ENCODE measurements around the gene UTS2R.

The UTS2R gene

GRCh38 chr17:82418001-82418986 lies 46.7 kb downstream of the UTS2R start, which contains the start of the genes HEXD and OGFOD3 (continued):
- no peak for TF ChIP-seq ZNF175 (tag by site-specific recombination; IDR thresholded peaks at IDR 0.05)
- no peak for TF ChIP-seq ZNF16 (tag by site-specific recombination; IDR thresholded peaks at IDR 0.05; ENCODE audit: low read depth)
- TF ChIP-seq ZNF202 (tag by site-specific recombination; IDR thresholded peaks at IDR 0.05; ENCODE audit: borderline replicate concordance): no peak
- TF ChIP-seq ZNF354C (tag by site-specific recombination; IDR thresholded peaks at IDR 0.05; ENCODE audit: borderline replicate concordance, low read depth): no peak
- no peak for TF ChIP-seq MZF1 (tag by site-specific recombination; IDR thresholded peaks at IDR 0.05; ENCODE audit: borderline replicate concordance)
- no peak for TF ChIP-seq ZNF677 (tag by site-specific recombination; IDR thresholded peaks at IDR 0.05)
- TF ChIP-seq SP7 (tag by site-specific recombination; IDR thresholded peaks at IDR 0.05): no peak
- no peak for TF ChIP-seq ZEB2 (tag by site-specific recombination; IDR thresholded peaks at IDR 0.05)
- TF ChIP-seq ZNF629 (tag by site-specific recombination; IDR thresholded peaks at IDR 0.05): no peak
- no peak for TF ChIP-seq ZNF223 (tag by site-specific recombination; IDR thresholded peaks at IDR 0.05)
- no peak for TF ChIP-seq PRDM4 (tag by site-specific recombination; IDR thresholded peaks at IDR 0.05)
- no peak for TF ChIP-seq KLF7 (tag by site-specific recombination; IDR thresholded peaks at IDR 0.05; ENCODE audit: borderline replicate concordance)
- TF ChIP-seq ZNF2 (tag by site-specific recombination; IDR thresholded peaks at IDR 0.05): no peak
- peak; percentile 62; the same call in 1 of the 2 replicates for TF ChIP-seq ZBTB44 (tag by site-specific recombination; IDR thresholded peaks at IDR 0.05)
- no peak for TF ChIP-seq ZNF830 (tag by site-specific recombination; IDR thresholded peaks at IDR 0.05; ENCODE audit: low read depth)
- no peak for TF ChIP-seq ZNF624 (tag by site-specific recombination; IDR thresholded peaks at IDR 0.05)
- TF ChIP-seq ZNF658 (tag by site-specific recombination; IDR thresholded peaks at IDR 0.05): no peak
- TF ChIP-seq ZNF26 (tag by site-specific recombination; IDR thresholded peaks at IDR 0.05): no peak
- no peak for TF ChIP-seq ZNF366 (tag by site-specific recombination; conservative IDR thresholded peaks at IDR 0.05)
- no peak for TF ChIP-seq ZNF350 (tag by site-specific recombination; IDR thresholded peaks at IDR 0.05)
- TF ChIP-seq KLF16 (tag by site-specific recombination; IDR thresholded peaks at IDR 0.05): no peak
- no peak for TF ChIP-seq ZNF639 (tag by site-specific recombination; IDR thresholded peaks at IDR 0.05)
- peak; percentile 70 for TF ChIP-seq ZBTB26 (tag by site-specific recombination; optimal IDR thresholded peaks at IDR 0.05)
- TF ChIP-seq ZSCAN4 (tag by site-specific recombination; IDR thresholded peaks at IDR 0.05): no peak
- TF ChIP-seq KLF9 (tag by site-specific recombination; IDR thresholded peaks at IDR 0.05; ENCODE audit: low read depth): peak; percentile 58; the same call in 1 of the 2 replicates
- TF ChIP-seq ZNF423 (tag by site-specific recombination; IDR thresholded peaks at IDR 0.05): no peak
- TF ChIP-seq YY1 (tag by site-specific recombination; IDR thresholded peaks at IDR 0.05): peak; percentile 71; the same call in 1 of the 2 replicates
- TF ChIP-seq HOXA7 (CRISPR knock-in tag; IDR thresholded peaks at IDR 0.05; ENCODE audit: borderline replicate concordance): no peak
- no peak for TF ChIP-seq ZNF843 (tag by site-specific recombination; IDR thresholded peaks at IDR 0.05)
- no peak for TF ChIP-seq ZNF426 (tag by site-specific recombination; IDR thresholded peaks at IDR 0.05)
- TF ChIP-seq SCRT1 (tag by site-specific recombination; IDR thresholded peaks at IDR 0.05; ENCODE audit: borderline replicate concordance): no peak
